Mesendoderm (in vitro differentiated cells): ENCODE results near the gene SLX4.

Source experiments
- DNase-seq: peaks from one replicate; pipeline ENCODE4 v3.0.0; 2013
- H2AK5ac ChIP-seq: 2 replicates; pipeline ENCODE4 v1.6.1; 2013; ENCODE audit warnings: low read length, inconsistent platforms
- H2BK120ac ChIP-seq: 2 replicates; pipeline ENCODE4 v1.6.1; 2013; ENCODE audit warnings: low read depth, mild to moderate bottlenecking, low read length, moderate library complexity, mixed read lengths
- H2BK15ac ChIP-seq: replicated peaks from 2 replicates; pipeline ENCODE4 v1.6.1; 2013; ENCODE audit warnings: low read depth, mild to moderate bottlenecking, moderate library complexity
- H2BK5ac ChIP-seq: 2 replicates; pipeline ENCODE4 v1.6.1; 2013; ENCODE audit warnings: low read length, inconsistent platforms
- H3K18ac ChIP-seq: 2 replicates; pipeline ENCODE4 v1.6.1; 2013; ENCODE audit warnings: mild to moderate bottlenecking, low read length, mixed read lengths
- H3K23ac ChIP-seq: one replicate; pipeline ENCODE4 v1.6.1; 2013; ENCODE audit warnings: low read length
- H3K27ac ChIP-seq: 2 replicates; pipeline ENCODE4 v1.5.1; 2013; ENCODE audit warnings: low read depth, mild to moderate bottlenecking, inconsistent platforms, low read length, moderate library complexity
- H3K27me3 ChIP-seq: 2 replicates; pipeline ENCODE4 v1.6.1; 2013; ENCODE audit warnings: low read length, control low read depth, mild to moderate bottlenecking, inconsistent platforms; ENCODE audit not compliant: insufficient read depth, poor library complexity
- H3K36me3 ChIP-seq: 2 replicates; pipeline ENCODE4 v1.6.1; 2013; ENCODE audit warnings: low read length, inconsistent platforms; ENCODE audit not compliant: control insufficient read depth, insufficient read depth
- H3K4ac ChIP-seq: one replicate; pipeline ENCODE4 v1.6.1; 2013; ENCODE audit warnings: low read depth, mild to moderate bottlenecking, low read length, moderate library complexity
- H3K4me1 ChIP-seq: 2 replicates; pipeline ENCODE4 v1.6.1; 2013; ENCODE audit warnings: low read depth, low read length, inconsistent platforms; ENCODE audit not compliant: control insufficient read depth
- H3K4me2 ChIP-seq: 2 replicates; pipeline ENCODE4 v1.6.1; 2013; ENCODE audit warnings: low read length
- H3K4me3 ChIP-seq: 2 replicates; pipeline ENCODE4 v1.5.1; 2013; ENCODE audit warnings: mild to moderate bottlenecking, low read length
- H3K56ac ChIP-seq: one replicate; pipeline ENCODE4 v1.6.1; 2013; ENCODE audit warnings: low read length
- H3K79me1 ChIP-seq: 2 replicates; pipeline ENCODE4 v1.6.1; 2013; ENCODE audit warnings: low read length, inconsistent platforms
- H3K79me2 ChIP-seq: 2 replicates; pipeline ENCODE4 v1.6.1; 2013; ENCODE audit warnings: mild to moderate bottlenecking, low read length; ENCODE audit not compliant: control insufficient read depth, insufficient read depth
- H3K9ac ChIP-seq: 2 replicates; pipeline ENCODE4 v1.6.1; 2013; ENCODE audit warnings: low read length, inconsistent platforms
- H4K5ac ChIP-seq: one replicate; pipeline ENCODE4 v1.6.1; 2013; ENCODE audit warnings: low read length
- H4K8ac ChIP-seq: one replicate; pipeline ENCODE4 v1.6.1; 2013; ENCODE audit warnings: low read depth, mild to moderate bottlenecking, control low read depth, low read length, moderate library complexity
- WGBS: extraction: QIAGEN DNeasy Blood & Tissue Kit; methylation state at CpG from one replicate; pipeline ENCODE4 v1.1.7; 2013; ENCODE audit warnings: low lambda C conversion rate, missing lambda C conversion rate; ENCODE audit not compliant: insufficient coverage; ENCODE audit errors: extremely low coverage; 5-methylcytosine and 5-hydroxymethylcytosine counted together

The SLX4 gene

DNA sequence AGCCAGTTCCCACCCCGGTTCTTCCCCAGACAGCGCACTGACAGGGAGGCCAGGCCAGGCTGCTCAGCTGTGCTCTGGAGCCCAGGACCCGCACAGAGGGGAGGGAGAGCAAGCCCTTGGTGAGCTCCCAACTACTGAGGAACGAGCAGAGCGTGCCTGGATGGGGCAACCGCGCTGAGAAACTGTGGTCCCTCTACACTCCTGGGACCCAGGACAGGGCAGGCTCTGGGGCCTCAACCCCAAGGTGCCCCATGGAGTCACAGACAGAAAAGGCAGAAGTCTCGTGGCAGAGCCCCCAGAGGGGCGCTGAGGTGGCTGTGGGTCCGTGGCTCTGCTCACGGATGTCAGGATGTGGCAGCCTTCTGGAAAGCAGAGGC lies 16.3 kb downstream of the SLX4 start:
- Histone ChIP-seq H2BK5ac (no peak overlapping the region), H3K4me2 (no peak overlapping the region), H3K27ac (no peak overlapping the region), H3K23ac (no peak overlapping the region), H2BK15ac (no peak overlapping the region), H3K4me1 (no peaks in the 10 kb centered on the region), H4K8ac (no peak overlapping the region), H3K36me3 (peaks cover 4% of the 10 kb centered on the region), H3K4ac (no peak overlapping the region), H4K5ac (no peak overlapping the region), H3K79me1 (no peaks in the 10 kb centered on the region), H2AK5ac (no peak overlapping the region), H3K9ac (no peak overlapping the region), H2BK120ac (no peak overlapping the region), H3K27me3 (no peaks in the 10 kb centered on the region), H3K56ac (no peak overlapping the region), H3K4me3 (no peak overlapping the region), H3K79me2 (no peaks in the 10 kb centered on the region), H3K18ac (no peak overlapping the region)
- no peak for DNase-seq
- no CpG with 5 or more reads among the region's 11 CpGs for WGBS

DNA sequence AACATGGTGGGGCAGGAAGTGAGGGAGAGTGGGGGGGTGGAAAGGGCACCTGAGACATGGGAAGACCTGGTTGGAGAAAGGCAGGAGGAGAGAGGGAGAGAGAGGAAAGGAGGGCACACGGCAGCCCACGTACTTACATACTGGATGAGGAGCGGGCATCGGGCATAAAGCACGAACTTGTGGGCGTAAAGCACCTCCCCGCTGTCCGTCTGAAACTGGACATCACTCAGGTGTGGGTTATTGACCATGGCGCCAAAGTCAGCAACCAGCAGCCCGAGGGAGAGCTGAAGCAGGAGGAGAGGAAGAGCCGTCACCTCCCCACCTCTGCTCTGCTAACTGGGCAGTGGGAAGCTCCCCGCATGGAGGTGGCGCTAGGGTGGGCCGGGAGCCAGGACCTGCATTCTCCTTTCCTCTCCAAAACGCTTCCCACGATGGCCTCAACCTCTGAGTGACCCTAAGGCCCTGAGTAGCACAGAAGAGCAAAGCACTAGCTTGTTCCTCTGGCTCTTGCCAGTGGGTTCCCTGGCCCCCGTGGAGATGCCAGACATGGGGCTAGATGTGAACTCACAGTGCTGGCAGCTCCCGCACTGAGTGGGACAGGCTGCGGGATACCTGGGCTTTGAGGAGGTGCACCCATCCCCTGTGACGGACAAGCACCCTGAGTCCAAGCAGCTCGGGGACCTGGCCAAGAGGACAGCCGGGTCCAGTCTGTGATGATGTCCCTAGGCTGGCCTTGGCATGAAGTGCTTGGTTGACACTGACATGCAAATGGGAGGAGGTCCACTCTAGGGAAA lies 16.9 kb downstream of the SLX4 start:
- H2BK120ac ChIP-seq, result no peak overlapping the region
- H2BK5ac ChIP-seq, result no peak overlapping the region
- no peak overlapping the region for H2BK15ac ChIP-seq
- no peak overlapping the region for H3K4me3 ChIP-seq
- no peak overlapping the region for H3K23ac ChIP-seq
- H4K5ac ChIP-seq, result no peak overlapping the region
- no peak for DNase-seq
- H3K4me2 ChIP-seq, result no peak overlapping the region
- no peaks in the 10 kb centered on the region for H3K4me1 ChIP-seq
- no peak overlapping the region for H3K27ac ChIP-seq
- H3K79me2 ChIP-seq, result no peaks in the 10 kb centered on the region
- H3K18ac ChIP-seq, result no peak overlapping the region
- H3K4ac ChIP-seq, result no peak overlapping the region
- no peak overlapping the region for H3K9ac ChIP-seq
- H3K56ac ChIP-seq, result no peak overlapping the region
- no peaks in the 10 kb centered on the region for H3K27me3 ChIP-seq
- no peaks in the 10 kb centered on the region for H3K79me1 ChIP-seq
- WGBS, result no CpG with 5 or more reads among the region's 22 CpGs
- no peak overlapping the region for H4K8ac ChIP-seq
- no peak overlapping the region for H2AK5ac ChIP-seq
- no peaks in the 10 kb centered on the region for H3K36me3 ChIP-seq

DNA sequence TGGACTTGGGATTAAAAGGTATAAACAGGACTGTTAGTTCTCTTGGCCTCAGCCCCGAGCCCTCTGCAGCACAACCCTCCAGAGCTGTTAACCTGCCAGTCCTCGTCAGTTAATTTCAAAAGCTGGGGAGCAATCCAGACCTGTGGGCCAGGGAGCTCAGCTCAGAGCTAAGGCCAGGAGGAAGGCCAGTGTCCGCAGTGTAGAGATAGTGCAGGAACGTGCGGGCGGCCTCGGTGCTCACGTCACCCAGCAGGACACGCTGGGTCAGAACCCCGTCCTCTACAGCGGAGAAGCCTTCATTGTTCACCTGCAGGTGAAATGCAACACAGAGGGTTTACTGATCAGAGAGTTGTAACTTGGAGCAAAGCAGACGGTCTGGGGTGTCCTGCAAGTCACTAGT lies 18.8 kb downstream of the SLX4 start:
- H2BK5ac ChIP-seq, result no peak overlapping the region
- no peak overlapping the region for H3K18ac ChIP-seq
- no peaks in the 10 kb centered on the region for H3K79me1 ChIP-seq
- no peak overlapping the region for H3K23ac ChIP-seq
- no peak overlapping the region for H2BK15ac ChIP-seq
- H3K79me2 ChIP-seq, result no peaks in the 10 kb centered on the region
- no peak overlapping the region for H3K4me3 ChIP-seq
- no peak overlapping the region for H3K4me2 ChIP-seq
- no peak overlapping the region for H3K9ac ChIP-seq
- H2BK120ac ChIP-seq, result no peak overlapping the region
- no peak overlapping the region for H3K27ac ChIP-seq
- no peaks in the 10 kb centered on the region for H3K27me3 ChIP-seq
- H4K5ac ChIP-seq, result no peak overlapping the region
- no CpG with 5 or more reads among the region's 12 CpGs for WGBS
- DNase-seq, result no peak
- no peaks in the 10 kb centered on the region for H3K4me1 ChIP-seq
- no peak overlapping the region for H2AK5ac ChIP-seq
- H4K8ac ChIP-seq, result no peak overlapping the region
- no peak overlapping the region for H3K4ac ChIP-seq
- no peak overlapping the region for H3K56ac ChIP-seq
- peaks cover 2% of the 10 kb centered on the region for H3K36me3 ChIP-seq

DNA sequence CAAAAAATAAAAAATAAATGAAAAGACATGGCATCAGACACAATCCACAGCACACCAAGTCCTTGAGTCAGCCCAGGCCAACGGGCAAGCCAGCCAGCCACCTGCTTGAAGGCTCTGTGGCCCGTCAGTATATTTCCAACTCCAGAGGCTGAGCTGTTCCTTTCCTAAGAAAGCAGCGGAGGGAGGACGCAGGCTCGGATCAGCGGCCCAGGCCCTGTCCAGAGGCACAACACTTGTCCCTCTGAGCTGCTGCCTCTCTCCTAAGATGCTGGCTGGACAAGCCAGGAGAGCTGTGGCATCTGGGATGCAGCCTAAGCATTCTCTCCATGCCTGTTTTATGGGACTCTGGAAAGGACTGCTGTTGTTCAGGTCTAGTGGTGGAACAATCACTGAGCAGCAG lies 19.4 kb downstream of the SLX4 start:
- Histone ChIP-seq H2BK5ac (no peak overlapping the region), H4K8ac (no peak overlapping the region), H3K79me1 (no peaks in the 10 kb centered on the region), H2AK5ac (no peak overlapping the region), H3K36me3 (peaks cover 2% of the 10 kb centered on the region), H3K4me2 (no peak overlapping the region), H3K4me3 (no peak overlapping the region), H3K27me3 (no peaks in the 10 kb centered on the region), H4K5ac (no peak overlapping the region), H3K23ac (no peak overlapping the region), H3K79me2 (no peaks in the 10 kb centered on the region), H3K4me1 (no peaks in the 10 kb centered on the region), H3K27ac (no peak overlapping the region), H2BK15ac (no peak overlapping the region), H3K9ac (no peak overlapping the region), H2BK120ac (no peak overlapping the region), H3K18ac (no peak overlapping the region), H3K56ac (no peak overlapping the region), H3K4ac (no peak overlapping the region)
- no peak for DNase-seq
- no CpG with 5 or more reads among the region's 6 CpGs for WGBS

DNA sequence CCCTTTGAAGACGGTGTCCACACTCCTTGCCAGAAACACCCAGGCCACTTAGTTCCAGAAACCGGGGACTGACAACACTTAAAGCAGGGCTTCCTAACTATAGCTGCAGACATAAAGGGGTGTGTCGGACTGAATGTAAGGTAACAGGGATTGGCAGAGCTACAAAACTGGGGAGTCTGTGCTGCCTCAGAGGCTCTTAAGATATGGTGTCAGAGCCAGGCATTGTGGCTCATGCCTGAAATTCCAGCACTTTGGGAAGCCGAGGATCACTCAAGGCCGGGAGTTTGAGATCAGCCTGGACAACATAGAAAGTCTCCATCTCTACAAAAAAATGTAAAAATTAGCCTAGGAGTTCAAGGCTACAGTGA lies 20.0 kb downstream of the SLX4 start:
- Histone ChIP-seq H3K4me2 (no peak overlapping the region), H4K8ac (no peak overlapping the region), H3K27me3 (no peaks in the 10 kb centered on the region), H3K4ac (no peak overlapping the region), H2BK120ac (no peak overlapping the region), H3K23ac (no peak overlapping the region), H3K27ac (no peak overlapping the region), H3K79me1 (no peaks in the 10 kb centered on the region), H3K4me1 (no peaks in the 10 kb centered on the region), H2AK5ac (no peak overlapping the region), H2BK5ac (no peak overlapping the region), H3K79me2 (no peaks in the 10 kb centered on the region), H3K4me3 (no peak overlapping the region), H3K56ac (no peak overlapping the region), H4K5ac (no peak overlapping the region), H3K9ac (no peak overlapping the region), H3K18ac (no peak overlapping the region), H3K36me3 (peaks cover 2% of the 10 kb centered on the region), H2BK15ac (no peak overlapping the region)
- no CpG with 5 or more reads among the region's 5 CpGs for WGBS
- DNase-seq, result no peak
